OCI-LY7 (cell line): ENCODE results near the gene PRAME. TPM values are rescaled to one million over a fixed set of nuclear protein-coding genes. Genes with fewer than 3 reads are reported as not detected.

ENCODE experiments used
- BruUV-seq: library from RNA; stranded (reverse); fragments of 400-500 nt; replicated peaks from 2 replicates; lab custom pipeline; 2021; lab: Mats Ljungman, UMichigan
- CTCF ChIA-PET: fragments of 300-600 bp; sonication (Branson Sonifier 250); formaldehyde crosslinking; loops from one replicate; lab custom pipeline; 2022; ENCODE audit warnings: antibody characterized with exemption; ENCODE audit not compliant: unreplicated experiment; lab: Charles Lee
- POLR2A ChIA-PET: fragments of 300-600 bp; sonication (Branson Sonifier 250); formaldehyde crosslinking; loops from one replicate; lab custom pipeline; 2022; ENCODE audit warnings: antibody characterized with exemption; lab: Charles Lee
- DNase-seq: peaks from one replicate; pipeline ENCODE4 v3.0.0-alpha.2; 2015; ENCODE audit warnings: low spot score
- H2AFZ ChIP-seq: fragments of 200-600 bp; sonication (generic), shearing (Covaris generic); 2 replicates; pipeline ENCODE4 v1.6.1; 2014; ENCODE audit warnings: mild to moderate bottlenecking, antibody characterized with exemption, low read length, moderate library complexity
- H3K27ac ChIP-seq: fragments of 200-600 bp; sonication (generic); 2 replicates; pipeline ENCODE4 v1.5.1; 2014; ENCODE audit warnings: mixed run types, low read depth, mild to moderate bottlenecking, moderate library complexity, low read length, inconsistent platforms; ENCODE audit not compliant: poor library complexity, severe bottlenecking
- H3K36me3 ChIP-seq: fragments of 200-600 bp; sonication (generic); 2 replicates; pipeline ENCODE4 v1.6.1; 2014; ENCODE audit warnings: mild to moderate bottlenecking, antibody characterized with exemption, low read length, moderate library complexity, mixed read lengths; ENCODE audit not compliant: insufficient read depth
- H3K4me1 ChIP-seq: fragments of 200-600 bp; sonication (generic); 2 replicates; pipeline ENCODE4 v1.5.1; 2014; ENCODE audit warnings: mild to moderate bottlenecking, low read length; ENCODE audit not compliant: insufficient read depth, poor library complexity, severe bottlenecking
- H3K4me2 ChIP-seq: fragments of 200-600 bp; sonication (generic); 2 replicates; pipeline ENCODE4 v1.6.1; 2014; ENCODE audit warnings: mild to moderate bottlenecking, low read length
- H3K4me3 ChIP-seq: fragments of 200-600 bp; sonication (generic); 2 replicates; pipeline ENCODE4 v1.5.1; 2014; ENCODE audit warnings: mild to moderate bottlenecking, low read depth, low read length; ENCODE audit not compliant: poor library complexity, severe bottlenecking
- H3K79me2 ChIP-seq: fragments of 200-600 bp; sonication (generic); 2 replicates; pipeline ENCODE4 v1.6.1; 2016; ENCODE audit warnings: low read depth, mild to moderate bottlenecking, low read length, moderate library complexity, mixed read lengths; ENCODE audit not compliant: insufficient read depth
- H3K9me2 ChIP-seq: fragments of 200-600 bp; sonication (generic); 2 replicates; pipeline ENCODE4 v1.6.1; 2016; ENCODE audit warnings: mild to moderate bottlenecking, low read length, mixed read lengths; ENCODE audit not compliant: insufficient read depth
- H3K9me3 ChIP-seq: fragments of 200-600 bp; sonication (generic); 2 replicates; pipeline ENCODE4 v1.6.1; 2014; ENCODE audit warnings: mild to moderate bottlenecking, mixed run types, low read length, mixed read lengths
- H4K20me1 ChIP-seq: fragments of 200-600 bp; sonication (generic); 2 replicates; pipeline ENCODE4 v1.6.1; 2014; ENCODE audit warnings: mild to moderate bottlenecking, antibody characterized with exemption, low read length, moderate library complexity, mixed read lengths; ENCODE audit not compliant: insufficient read depth
- EZH2phosphoT487 ChIP-seq: fragments of 200-600 bp; sonication (generic); IDR thresholded peaks from 2 replicates; pipeline ENCODE4 v1.6.1; 2018; ENCODE audit warnings: low read depth, borderline replicate concordance, mild to moderate bottlenecking, mixed run types, antibody characterized with exemption, low read length, moderate library complexity, mixed read lengths
- intact Hi-C: fragments of 100-400 bp; cut with micrococcal nuclease; formaldehyde crosslinking; loops from one replicate; pipeline ENCODE4 v1.10.0; 2022; ENCODE audit not compliant: unreplicated experiment
- total RNA-seq, 2 experiments: library from RNA; depleted of rRNA in 1 of 2; stranded (reverse); fragments of >200 nt in 1 of 2; shearing (Covaris generic) in 1 of 2; gene quantifications; 2 replicates each; pipeline ENCODE4 v1.2.3, GENCODE V29; 2014 to 2022
- TF ChIP-seq, protein P1 (sequence below): fragments of 200-600 bp; sonication (generic); conservative IDR thresholded peaks from 2 replicates; pipeline ENCODE4 v1.5.1; 2014; ENCODE audit warnings: mild to moderate bottlenecking, antibody characterized with exemption, low read length, moderate library complexity, mixed read lengths

Gene PRAME
- total RNA-seq, 2 experiments from 2014 or later, result 0.28 TPM; not detected in 1

GRCh38 chr22:22604326-22605073, 45.4 kb upstream of the PRAME start:
- no peaks in the 10 kb centered on the region for H4K20me1 ChIP-seq
- CTCF ChIA-PET, result interaction anchor here (0.6 kb wide), 1 partner anchor 228 kb away, joined by 4 read pairs; no protein-coding TSS in a partner anchor
- peak overlapping the region; percentile 72 for H3K4me2 ChIP-seq

GRCh38 chr22:22603470-22603947, 44.4 kb upstream of the PRAME start:
- intact Hi-C loops, result no loop called here
- peak overlapping the region; percentile 63 for H3K27ac ChIP-seq
- H3K4me1 ChIP-seq, result peaks cover 33% of the 10 kb centered on the region
- ChIA-PET CTCF (no interaction called here), POLR2A (interaction anchor here (0.8 kb wide), 1 partner anchor 11 kb away, joined by 3 read pairs; no protein-coding TSS in a partner anchor)
- DNase-seq, result no peak
- no peaks in the 10 kb centered on the region for H3K36me3 ChIP-seq
- no peaks in the 10 kb centered on the region for H4K20me1 ChIP-seq
- peak overlapping the region; percentile 72 for H3K4me2 ChIP-seq
- H3K9me2 ChIP-seq, result no peaks in the 10 kb centered on the region
- BruUV-seq, result no TSS peak
- no peak overlapping the region for H2AFZ ChIP-seq
- no peaks in the 10 kb centered on the region for H3K79me2 ChIP-seq
- no peak for TF ChIP-seq EZH2phosphoT487
- TF ChIP-seq, protein P1, sequence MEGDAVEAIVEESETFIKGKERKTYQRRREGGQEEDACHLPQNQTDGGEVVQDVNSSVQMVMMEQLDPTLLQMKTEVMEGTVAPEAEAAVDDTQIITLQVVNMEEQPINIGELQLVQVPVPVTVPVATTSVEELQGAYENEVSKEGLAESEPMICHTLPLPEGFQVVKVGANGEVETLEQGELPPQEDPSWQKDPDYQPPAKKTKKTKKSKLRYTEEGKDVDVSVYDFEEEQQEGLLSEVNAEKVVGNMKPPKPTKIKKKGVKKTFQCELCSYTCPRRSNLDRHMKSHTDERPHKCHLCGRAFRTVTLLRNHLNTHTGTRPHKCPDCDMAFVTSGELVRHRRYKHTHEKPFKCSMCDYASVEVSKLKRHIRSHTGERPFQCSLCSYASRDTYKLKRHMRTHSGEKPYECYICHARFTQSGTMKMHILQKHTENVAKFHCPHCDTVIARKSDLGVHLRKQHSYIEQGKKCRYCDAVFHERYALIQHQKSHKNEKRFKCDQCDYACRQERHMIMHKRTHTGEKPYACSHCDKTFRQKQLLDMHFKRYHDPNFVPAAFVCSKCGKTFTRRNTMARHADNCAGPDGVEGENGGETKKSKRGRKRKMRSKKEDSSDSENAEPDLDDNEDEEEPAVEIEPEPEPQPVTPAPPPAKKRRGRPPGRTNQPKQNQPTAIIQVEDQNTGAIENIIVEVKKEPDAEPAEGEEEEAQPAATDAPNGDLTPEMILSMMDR, result no peak
- H3K4me3 ChIP-seq, result no peak overlapping the region
- H3K9me3 ChIP-seq, result 0 out of 2 replicates have a peak, but pooled peaks cover 3% of the 10 kb centered on the region

More at GRCh38 chr22:22604326-22605073, 45.4 kb upstream of the PRAME start:
- no TSS peak for BruUV-seq
- Histone ChIP-seq H3K79me2 (no peaks in the 10 kb centered on the region), H2AFZ (no peak overlapping the region), H3K36me3 (no peaks in the 10 kb centered on the region), H3K4me3 (peak overlapping the region; percentile 25), H3K4me1 (peaks cover 29% of the 10 kb centered on the region), H3K9me2 (no peaks in the 10 kb centered on the region), H3K27ac (peak overlapping the region; percentile 63), H3K9me3 (peaks cover 3% of the 10 kb centered on the region; the same call in 1 of the 2 replicates)
- POLR2A ChIA-PET, result interaction anchor here (0.6 kb wide), 1 partner anchor 180 kb away, joined by 3 read pairs; no protein-coding TSS in a partner anchor
- peak; percentile 64 for DNase-seq
- intact Hi-C loops, result no loop called here
- TF ChIP-seq EZH2phosphoT487, result no peak
- TF ChIP-seq, protein P1, result 0 out of 2 replicates have a peak, but pooled peaks have one; percentile 28
